ENCODE measurements around the gene ASTL. TPM values are rescaled to one million over a fixed set of nuclear protein-coding genes. Genes with fewer than 3 reads are reported as not detected.
A peak's percentile ranks its signal among the peaks of the same experiment; 100 is the strongest.

The ASTL gene
- total RNA-seq, 2 experiments from 2014 or later: 2.5 to 2.8 TPM

DNA sequence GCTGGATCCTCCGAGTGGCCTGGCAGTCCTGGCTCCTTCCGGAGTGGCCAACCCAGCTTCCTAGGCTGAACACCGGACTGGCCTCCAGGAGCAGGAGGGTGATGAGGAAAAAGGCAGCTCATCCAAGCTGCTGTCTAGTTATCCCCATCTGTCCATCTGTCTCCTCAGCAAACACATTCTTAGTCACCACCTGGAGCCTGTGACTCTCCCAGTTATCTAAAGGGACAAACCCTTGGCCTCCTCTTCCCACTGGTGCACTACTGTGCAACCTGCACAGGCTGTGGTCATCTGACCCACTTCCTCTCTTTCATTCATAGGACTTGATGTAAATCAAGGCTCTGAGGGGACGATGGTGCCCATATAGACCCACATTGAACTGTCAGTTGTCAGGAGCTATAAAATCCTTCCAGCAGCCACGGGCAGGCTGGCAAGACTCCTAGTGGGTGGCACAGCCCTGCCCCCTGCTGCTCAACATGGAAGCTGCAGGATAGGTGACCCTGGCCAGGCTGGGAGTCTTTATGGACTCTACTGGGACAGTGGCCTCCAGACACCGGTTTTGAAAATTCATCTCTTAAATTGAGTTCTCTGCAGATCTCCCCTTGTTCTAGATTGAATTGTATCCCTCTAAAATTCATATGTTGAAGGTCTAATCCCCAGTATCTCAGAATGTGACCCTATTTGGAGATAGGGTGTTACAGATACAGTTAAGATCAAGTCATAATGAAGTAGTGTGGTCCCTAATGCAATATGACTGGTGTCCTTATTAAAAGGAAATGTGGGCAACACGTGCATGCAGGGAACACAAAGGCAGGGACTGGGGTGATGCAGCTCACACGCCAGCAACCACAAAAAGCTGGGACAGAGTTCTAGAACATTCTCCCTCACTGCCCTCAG is 36.2 kb upstream of the ASTL start:
- intact Hi-C loops (cut with DNase I, micrococcal nuclease): loop anchor here (1.0 to 10.0 kb wide), 6 partner anchors 16 to 182 kb away; partner anchors contain the start of genes ASTL (in 2 of the 2) and ADRA2B (in 1 of the 2)
- Mint-ChIP-seq H3K9me3 (ENCODE audit: low read depth) (no peaks in the 10 kb centered on the region), H3K27me3 (no peaks in the 10 kb centered on the region), H3K36me3 (ENCODE audit: low read depth) (no peaks in the 10 kb centered on the region), H3K4me1 (peaks cover 22% of the 10 kb centered on the region), H3K4me3 (peak overlapping the region; percentile 60), H3K27ac (peak overlapping the region; percentile 88)
- ChIA-PET CTCF (interaction anchor here (0.6 to 5.2 kb wide), 34 partner anchors 9 to 508 kb away, joined by 3 to 347 read pairs (median 5); partner anchors contain the start of genes ADRA2B, ANKRD36C, ASTL and DUSP2), POLR2A (interaction anchor here (1.0 to 3.8 kb wide), 6 partner anchors 11 to 182 kb away, joined by 3 to 136 read pairs (median 4); partner anchors contain the start of genes ASTL and DUSP2)
- peak; percentile 96 for ATAC-seq
- DNase-seq: peak; percentile 92

DNA sequence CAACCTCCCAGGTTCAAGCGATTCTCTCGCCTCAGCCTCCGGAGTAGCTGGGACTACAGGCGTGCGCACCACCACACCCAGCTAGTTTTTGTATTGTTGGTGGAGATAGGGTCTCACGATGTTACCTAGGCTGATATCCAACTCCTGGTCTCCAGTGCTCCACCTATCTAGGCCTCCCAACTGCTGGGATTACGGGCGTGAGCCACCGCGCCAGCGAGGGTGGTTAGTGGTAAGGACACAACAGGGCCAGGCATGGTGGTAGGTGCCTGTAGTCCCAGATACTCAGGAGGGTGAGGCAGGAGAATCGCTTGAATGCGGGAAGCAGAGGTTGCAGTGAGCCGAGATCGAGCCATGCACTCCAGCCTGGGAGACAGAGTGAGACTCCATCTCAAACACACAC is 33.5 kb upstream of the ASTL start:
- intact Hi-C loops (cut with DNase I, micrococcal nuclease): loop anchor here in 1 of 2 experiments (10.0 kb wide), 1 partner anchor 147 kb away; no protein-coding TSS in a partner anchor

DNA sequence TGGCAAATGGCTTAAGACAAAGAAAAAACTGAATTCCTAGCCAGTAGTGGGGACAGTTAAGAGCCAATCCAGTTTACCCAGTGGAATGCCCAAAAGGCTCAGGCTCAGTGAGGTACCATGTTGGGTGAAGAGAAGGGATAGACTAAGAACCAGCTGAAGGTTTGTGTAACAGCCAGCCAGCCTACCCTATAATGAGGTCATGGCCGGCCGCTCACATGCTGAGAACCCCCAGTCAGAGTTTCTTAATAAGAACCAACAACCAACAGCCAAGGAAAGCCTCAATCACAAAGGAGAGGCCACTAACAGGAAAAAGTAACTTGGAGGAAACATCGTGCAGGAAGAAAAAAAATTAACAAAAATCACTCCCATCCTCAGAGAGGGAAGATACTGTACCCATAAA is 32.3 kb upstream of the ASTL start:
- Mint-ChIP-seq H3K4me3 (no peak overlapping the region), H3K9me3 (ENCODE audit: low read depth) (peaks cover 3% of the 10 kb centered on the region), H3K27me3 (no peaks in the 10 kb centered on the region), H3K4me1 (peaks cover 48% of the 10 kb centered on the region), H3K36me3 (ENCODE audit: low read depth) (peaks cover 2% of the 10 kb centered on the region), H3K27ac (peak overlapping the region; percentile 29)
- DNase-seq (no peak), ATAC-seq (no peak)
- ChIA-PET POLR2A (no interaction called here), CTCF (interaction anchor here (1.0 kb wide), 1 partner anchor 32 kb away, joined by 4 read pairs; the partner anchor contains the start of gene ASTL)
- intact Hi-C loops (cut with DNase I, micrococcal nuclease): loop anchor here in 1 of 2 experiments (10.0 kb wide), 1 partner anchor 146 kb away; no protein-coding TSS in a partner anchor

More for the DNA sequence above, 33.5 kb upstream of the ASTL start:
- Mint-ChIP-seq H3K27ac (peak overlapping the region; percentile 12), H3K36me3 (ENCODE audit: low read depth) (peaks cover 2% of the 10 kb centered on the region), H3K4me3 (no peak overlapping the region), H3K4me1 (peaks cover 43% of the 10 kb centered on the region), H3K9me3 (ENCODE audit: low read depth) (peaks cover 3% of the 10 kb centered on the region), H3K27me3 (no peaks in the 10 kb centered on the region)
- POLR2A ChIA-PET: no interaction called here
- no peak for DNase-seq
- CTCF ChIA-PET: interaction anchor here (5.2 kb wide), 1 partner anchor 29 kb away, joined by 347 read pairs; the partner anchor contains the start of genes ASTL and DUSP2
- no peak for ATAC-seq

DNA sequence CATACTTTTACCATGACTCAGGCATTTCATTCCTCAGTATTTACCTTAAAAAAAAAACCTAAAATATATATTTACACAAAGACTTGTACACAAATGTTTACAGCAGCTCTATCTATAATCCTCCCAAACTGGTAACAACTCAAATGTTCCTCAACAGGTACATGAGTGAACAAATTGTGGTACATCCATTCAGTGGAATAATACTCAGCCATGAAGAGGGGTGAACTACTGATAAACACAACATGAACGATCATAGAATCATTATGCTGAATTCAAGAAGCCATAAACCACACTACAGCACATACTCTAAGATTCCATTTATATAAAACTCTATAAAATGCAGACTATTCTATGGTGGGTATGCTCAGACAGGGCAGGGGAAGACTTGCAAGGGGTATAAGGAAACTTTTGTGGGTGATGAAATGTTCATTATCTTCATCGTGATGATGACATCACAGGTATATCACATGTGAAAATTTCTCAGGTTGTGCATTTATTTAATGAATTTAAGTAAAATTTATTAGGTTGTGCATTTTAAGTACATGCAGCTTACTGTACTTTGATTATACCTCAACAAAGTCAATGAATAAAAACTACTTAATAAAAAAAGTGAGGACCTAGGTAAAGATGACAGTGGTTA is 31.7 kb upstream of the ASTL start:
- Mint-ChIP-seq H3K4me3 (no peak overlapping the region), H3K27ac (no peak overlapping the region), H3K27me3 (no peaks in the 10 kb centered on the region), H3K4me1 (peaks cover 52% of the 10 kb centered on the region), H3K36me3 (ENCODE audit: low read depth) (peaks cover 2% of the 10 kb centered on the region), H3K9me3 (ENCODE audit: low read depth) (peaks cover 3% of the 10 kb centered on the region)
- CTCF ChIA-PET: interaction anchor here (1.0 kb wide), 1 partner anchor 31 kb away, joined by 4 read pairs; the partner anchor contains the start of gene ASTL
- intact Hi-C loops (cut with DNase I, micrococcal nuclease): loop anchor here in 1 of 2 experiments (10.0 kb wide), 1 partner anchor 145 kb away; no protein-coding TSS in a partner anchor
- no peak for ATAC-seq
- no peak for DNase-seq
- POLR2A ChIA-PET: no interaction called here

DNA sequence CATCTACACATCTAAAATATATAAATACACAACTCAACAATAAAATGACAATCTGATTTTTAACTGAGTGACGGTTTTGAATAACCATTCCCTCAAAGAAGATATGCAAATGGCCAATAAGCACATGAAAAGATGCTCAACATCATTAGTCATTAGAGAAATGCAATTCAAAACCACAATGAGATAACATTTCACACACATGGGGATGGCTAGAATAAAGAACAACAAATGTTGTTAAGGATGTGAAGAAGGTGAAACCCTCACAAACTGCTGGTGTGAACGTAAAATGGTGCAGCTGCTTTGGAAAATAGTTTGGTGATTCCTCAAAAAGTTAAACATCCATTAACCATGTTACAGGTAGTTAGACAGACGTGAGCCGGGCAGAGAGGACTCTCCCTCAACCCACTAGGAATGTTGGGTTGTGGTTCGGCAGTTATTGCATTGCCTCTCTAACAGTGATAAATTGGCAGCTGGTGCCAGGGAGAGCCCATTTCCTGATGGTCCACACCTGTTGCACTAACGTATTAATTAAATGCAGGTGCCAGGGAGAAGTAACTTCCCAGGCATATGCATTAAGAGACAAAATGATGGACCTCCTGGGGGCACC is 29.2 kb upstream of the ASTL start:
- Mint-ChIP-seq H3K36me3 (ENCODE audit: low read depth) (peaks cover 2% of the 10 kb centered on the region), H3K4me3 (no peak overlapping the region), H3K9me3 (ENCODE audit: low read depth) (peaks cover 3% of the 10 kb centered on the region), H3K4me1 (peaks cover 59% of the 10 kb centered on the region), H3K27me3 (no peaks in the 10 kb centered on the region), H3K27ac (peak overlapping the region; percentile 58)
- intact Hi-C loops (cut with DNase I, micrococcal nuclease): no loop called here
- DNase-seq (no peak), ATAC-seq (no peak)
- ChIA-PET POLR2A (interaction anchor here (0.6 to 1.0 kb wide), 3 partner anchors 25 to 361 kb away, joined by 3 to 8 read pairs (median 5); no protein-coding TSS in a partner anchor), CTCF (interaction anchor here (1.2 to 1.3 kb wide), 2 partner anchors 20 to 26 kb away, joined by 3 to 4 read pairs; no protein-coding TSS in a partner anchor)

DNA sequence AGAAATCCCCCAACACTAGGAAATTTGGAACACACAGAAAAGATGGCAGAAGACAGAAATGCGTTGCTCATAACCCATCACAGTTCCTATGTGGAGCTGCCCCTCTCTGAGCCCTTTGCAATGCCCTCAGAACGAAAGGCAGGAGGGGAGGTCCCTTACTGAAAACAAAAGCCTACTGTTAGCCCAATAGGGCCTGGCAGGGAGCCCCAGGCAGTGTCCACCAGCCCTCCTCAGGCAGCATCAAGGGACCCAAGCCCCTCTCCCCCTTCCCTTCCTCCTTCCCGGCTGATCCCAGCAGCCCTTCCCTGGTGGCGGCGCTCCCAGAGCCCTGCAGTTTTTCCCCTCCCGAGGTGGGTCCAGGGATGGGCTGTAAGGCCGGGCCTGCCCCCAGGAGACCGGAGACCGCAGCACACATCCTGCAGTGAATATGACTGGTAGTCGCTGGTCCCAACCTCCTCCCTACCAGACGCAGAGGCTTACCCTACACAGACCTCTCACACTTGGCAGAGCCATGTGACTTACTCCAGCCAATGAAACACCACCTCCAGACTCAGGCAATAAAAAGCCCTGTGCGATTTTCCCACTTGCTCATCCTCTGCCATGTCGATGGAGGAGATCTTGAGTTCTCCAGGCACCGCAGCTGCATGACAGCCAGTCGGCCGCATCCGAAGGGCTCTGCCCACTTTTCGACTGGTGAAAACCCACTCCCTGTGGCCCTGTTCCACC is 26.3 kb upstream of the ASTL start:
- Mint-ChIP-seq H3K9me3 (ENCODE audit: low read depth) (peaks cover 13% of the 10 kb centered on the region), H3K36me3 (ENCODE audit: low read depth) (peaks cover 13% of the 10 kb centered on the region), H3K4me3 (peak overlapping the region; percentile 82), H3K27me3 (no peaks in the 10 kb centered on the region), H3K4me1 (peaks cover 80% of the 10 kb centered on the region), H3K27ac (peak overlapping the region; percentile 100)
- intact Hi-C loops (cut with DNase I, micrococcal nuclease): loop anchor here (1.0 to 5.0 kb wide), 7 partner anchors 8 to 323 kb away; partner anchors contain the start of genes ADRA2B (in 1 of the 2), CIAO1 (in 1 of the 2), DUSP2 (in 1 of the 2) and STARD7 (in 1 of the 2)
- peak; percentile 85 for ATAC-seq
- DNase-seq: peak; percentile 88
- ChIA-PET POLR2A (interaction anchor here (0.6 to 4.1 kb wide), 4 partner anchors 10 to 24 kb away, joined by 3 to 118 read pairs (median 6); partner anchors contain the start of gene DUSP2), CTCF (interaction anchor here (1.5 to 3.6 kb wide), 3 partner anchors 10 to 46 kb away, joined by 5 to 19 read pairs (median 18); no protein-coding TSS in a partner anchor)

DNA sequence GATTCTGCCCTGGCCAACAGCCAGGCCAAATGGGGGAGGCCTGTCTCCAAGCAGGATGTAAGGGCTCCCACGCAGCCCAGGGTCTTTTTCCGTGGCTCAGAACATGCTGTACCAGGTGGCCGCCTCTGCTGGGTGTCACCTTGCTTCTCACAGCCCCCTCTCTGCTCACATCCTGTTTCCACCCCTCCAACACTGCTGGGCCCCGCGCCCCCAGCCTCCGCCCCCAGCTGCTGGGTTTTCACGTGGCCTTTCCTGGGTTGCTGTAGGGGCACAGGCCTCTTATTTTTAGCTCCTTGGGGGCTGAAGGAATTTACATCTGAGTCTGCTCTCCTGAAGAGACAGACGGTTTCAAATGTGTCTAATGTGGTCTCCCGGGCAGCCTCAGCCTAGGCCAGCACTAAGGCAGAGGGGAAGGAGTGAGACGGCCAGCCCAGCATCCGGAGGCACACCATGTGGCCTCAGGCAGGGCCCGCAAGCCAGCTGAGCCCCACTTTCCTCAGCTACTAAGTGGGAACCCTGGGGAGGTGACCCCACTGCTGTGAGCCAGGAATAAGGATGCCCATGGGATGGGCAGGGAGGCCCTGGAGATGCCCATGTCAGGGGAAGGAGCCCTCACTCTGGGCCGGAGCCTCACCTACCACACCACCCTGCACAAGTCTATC is 25.6 kb upstream of the ASTL start:
- no peaks in the 10 kb centered on the region for H3K27me3 Mint-ChIP-seq
- peaks cover 83% of the 10 kb centered on the region for H3K4me1 Mint-ChIP-seq
- peaks cover 9% of the 10 kb centered on the region for H3K9me3 Mint-ChIP-seq (ENCODE audit: low read depth)
- POLR2A ChIA-PET: interaction anchor here (0.5 to 4.1 kb wide), 7 partner anchors 10 to 375 kb away, joined by 3 to 118 read pairs (median 4); partner anchors contain the start of genes DUSP2 and STARD7
- intact Hi-C loops (cut with DNase I, micrococcal nuclease): loop anchor here (1.0 to 5.0 kb wide), 7 partner anchors 8 to 323 kb away; partner anchors contain the start of genes ADRA2B (in 1 of the 2), CIAO1 (in 1 of the 2), DUSP2 (in 1 of the 2) and STARD7 (in 1 of the 2)
- ATAC-seq (peak; percentile 43), DNase-seq (peak; percentile 91)
- H3K27ac Mint-ChIP-seq: peak overlapping the region; percentile 100
- CTCF ChIA-PET: interaction anchor here (0.6 to 3.6 kb wide), 6 partner anchors 10 to 45 kb away, joined by 3 to 19 read pairs (median 4); no protein-coding TSS in a partner anchor
- peak overlapping the region; percentile 82 for H3K4me3 Mint-ChIP-seq
- H3K36me3 Mint-ChIP-seq (ENCODE audit: low read depth): peaks cover 10% of the 10 kb centered on the region

DNA sequence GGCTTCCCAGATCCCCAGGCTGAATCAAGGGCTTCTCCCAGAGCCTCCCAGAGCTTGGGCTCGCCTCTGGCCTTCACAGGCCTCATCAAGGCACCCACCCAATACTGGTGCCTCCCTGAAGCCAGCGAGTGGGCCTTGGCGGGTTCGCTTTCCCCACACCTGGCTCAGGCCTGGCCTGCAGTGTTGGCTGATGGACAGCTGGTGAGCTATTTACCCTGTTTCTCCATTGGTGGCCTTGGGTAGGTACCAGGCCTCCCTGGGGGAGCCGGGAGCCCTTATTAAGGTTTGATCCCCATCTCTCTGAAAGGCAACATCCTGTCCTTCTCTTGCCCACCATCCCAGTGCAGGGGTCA is 25.1 kb upstream of the ASTL start:
- ChIA-PET CTCF (interaction anchor here (0.6 to 3.6 kb wide), 9 partner anchors 10 to 45 kb away, joined by 3 to 19 read pairs (median 4); no protein-coding TSS in a partner anchor), POLR2A (interaction anchor here (0.5 to 4.1 kb wide), 6 partner anchors 11 to 375 kb away, joined by 3 to 118 read pairs (median 4); partner anchors contain the start of genes DUSP2 and STARD7)
- Mint-ChIP-seq H3K27ac (peak overlapping the region; percentile 100), H3K9me3 (ENCODE audit: low read depth) (peaks cover 9% of the 10 kb centered on the region), H3K4me3 (peak overlapping the region; percentile 82), H3K4me1 (peaks cover 85% of the 10 kb centered on the region), H3K36me3 (ENCODE audit: low read depth) (peaks cover 10% of the 10 kb centered on the region), H3K27me3 (no peaks in the 10 kb centered on the region)
- intact Hi-C loops (cut with DNase I, micrococcal nuclease): loop anchor here in 1 of 2 experiments (5.0 kb wide), 1 partner anchor 324 kb away; no protein-coding TSS in a partner anchor
- DNase-seq (no peak), ATAC-seq (peak; percentile 0)

DNA sequence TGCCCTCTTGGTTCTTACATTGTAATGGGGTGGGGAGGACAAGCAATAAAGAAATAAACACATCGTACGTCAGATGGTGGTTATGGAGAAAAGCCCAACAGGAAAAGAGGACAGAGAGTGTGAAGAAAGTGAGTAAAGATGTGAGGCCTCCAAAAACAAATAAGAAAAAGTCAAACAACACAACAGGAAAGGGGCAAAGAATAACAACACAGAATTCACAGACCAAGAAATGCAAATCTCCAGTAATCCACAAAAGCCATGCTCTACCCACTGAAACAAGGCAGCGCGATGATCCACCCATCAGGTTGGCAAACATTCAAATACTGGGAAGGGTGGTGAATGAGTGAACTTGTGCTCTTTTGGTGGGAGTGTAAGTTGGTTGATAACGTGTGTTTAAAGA is 23.6 kb upstream of the ASTL start:
- H3K4me3 Mint-ChIP-seq: no peak overlapping the region
- intact Hi-C loops (cut with DNase I, micrococcal nuclease): loop anchor here in 1 of 2 experiments (5.0 kb wide), 1 partner anchor 325 kb away; no protein-coding TSS in a partner anchor
- peaks cover 10% of the 10 kb centered on the region for H3K36me3 Mint-ChIP-seq (ENCODE audit: low read depth)
- peak; percentile 39 for DNase-seq
- peaks cover 86% of the 10 kb centered on the region for H3K4me1 Mint-ChIP-seq
- POLR2A ChIA-PET: interaction anchor here (0.6 to 4.1 kb wide), 2 partner anchors 17 to 127 kb away, joined by 3 to 118 read pairs; partner anchors contain the start of gene DUSP2
- ATAC-seq: no peak
- H3K27ac Mint-ChIP-seq: peak overlapping the region; percentile 100
- CTCF ChIA-PET: interaction anchor here (1.3 to 3.6 kb wide), 2 partner anchors 10 to 15 kb away, joined by 11 to 18 read pairs; no protein-coding TSS in a partner anchor
- H3K9me3 Mint-ChIP-seq (ENCODE audit: low read depth): peaks cover 9% of the 10 kb centered on the region
- no peaks in the 10 kb centered on the region for H3K27me3 Mint-ChIP-seq

Data from activated CD4-positive, alpha-beta T cell treated with anti-CD3 and anti-CD28 coated beads for 36 hours (primary cell).